Natural killer cell (primary cell): ENCODE results near the gene MAB21L2. TPM values are rescaled to one million over a fixed set of nuclear protein-coding genes. Genes with fewer than 3 reads are reported as not detected.
A peak's percentile ranks its signal among the peaks of the same experiment; 100 is the strongest.

Source experiments
- ATAC-seq, 3 donors: fragments of 150-1000 bp in 2 of 3; fragments of 200-7000 bp in 1 of 3; cut with Tn5 transposase; 1 replicate in 1 of 3; 2 replicates in 2 of 3; pipeline ENCODE4 v1.10.0; 2021; ENCODE audit warnings: mild to moderate bottlenecking in 2 of 3, moderate library complexity in 2 of 3
- DNase-seq, 2 donors: peaks; one replicate each; pipeline versions ENCODE4 v3.0.0 to v3.0.0-alpha.2; 2013 to 2021; ENCODE audit warnings: mixed read lengths in 1 of 2
- H3K27ac ChIP-seq: one replicate; pipeline ENCODE4 v1.5.1; 2013; ENCODE audit warnings: mild to moderate bottlenecking, low read length
- H3K27me3 ChIP-seq: one replicate; pipeline ENCODE4 v1.6.1; 2013; ENCODE audit warnings: low read length; ENCODE audit not compliant: control insufficient read depth, insufficient read depth
- H3K36me3 ChIP-seq: one replicate; pipeline ENCODE4 v1.6.1; 2013; ENCODE audit warnings: low read length; ENCODE audit not compliant: control insufficient read depth, insufficient read depth
- H3K4me1 ChIP-seq: one replicate; pipeline ENCODE4 v1.6.1; 2013; ENCODE audit warnings: low read length; ENCODE audit not compliant: control insufficient read depth, insufficient read depth
- H3K4me3 ChIP-seq: one replicate; pipeline ENCODE4 v1.5.1; 2013; ENCODE audit warnings: low read length
- H3K9me3 ChIP-seq: one replicate; pipeline ENCODE4 v1.6.1; 2013; ENCODE audit warnings: low read length; ENCODE audit not compliant: control insufficient read depth, insufficient read depth
- H3K27ac Mint-ChIP-seq, 2 donors: one replicate each; pipeline ENCODE4 v1.8.0; 2022; ENCODE audit warnings: mild to moderate bottlenecking in 2 of 2, mixed read lengths in 2 of 2, moderate library complexity in 1 of 2
- H3K27me3 Mint-ChIP-seq, 2 donors: one replicate each; pipeline ENCODE4 v1.8.0; 2022; ENCODE audit warnings: low read depth in 2 of 2, mixed read lengths in 2 of 2
- H3K36me3 Mint-ChIP-seq: one replicate; pipeline ENCODE4 v1.8.0; 2022; ENCODE audit warnings: mixed read lengths
- H3K4me1 Mint-ChIP-seq, 2 donors: one replicate each; pipeline ENCODE4 v1.8.0; 2022; ENCODE audit warnings: mixed read lengths in 2 of 2
- H3K4me3 Mint-ChIP-seq: one replicate; pipeline ENCODE4 v1.8.0; 2022; ENCODE audit warnings: mild to moderate bottlenecking, moderate library complexity, mixed read lengths
- H3K9me3 Mint-ChIP-seq, 2 donors: one replicate each; pipeline ENCODE4 v1.8.0; 2022; ENCODE audit warnings: mixed read lengths in 2 of 2
- WGBS: methylation state at CpG from one replicate; pipeline ENCODE4 v1.1.7; 2013; ENCODE audit warnings: missing lambda C conversion rate; ENCODE audit not compliant: insufficient coverage; 5-methylcytosine and 5-hydroxymethylcytosine counted together
- intact Hi-C: fragments of 100-400 bp; cut with micrococcal nuclease; formaldehyde crosslinking; loops from one replicate; pipeline ENCODE4 v1.14.2; 2022
- total RNA-seq, 4 donors: library from RNA; stranded (reverse); fragments of 120-200 nt in 1 of 4; gene quantifications; one replicate each; pipeline versions ENCODE4 v1.2.3 to v1.2.4, GENCODE V29; 2013 to 2022
- TF ChIP-seq, protein P1 (sequence below): fragments of 200-600 bp; IDR thresholded peaks from one replicate; pipeline ENCODE4 v1.8.0; 2022; ENCODE audit warnings: antibody characterized with exemption

The MAB21L2 gene
- total RNA-seq, 3 donors from 2014 or later (not counting 1 experiment from before 2014, with no cell fraction given) = not detected

DNA sequence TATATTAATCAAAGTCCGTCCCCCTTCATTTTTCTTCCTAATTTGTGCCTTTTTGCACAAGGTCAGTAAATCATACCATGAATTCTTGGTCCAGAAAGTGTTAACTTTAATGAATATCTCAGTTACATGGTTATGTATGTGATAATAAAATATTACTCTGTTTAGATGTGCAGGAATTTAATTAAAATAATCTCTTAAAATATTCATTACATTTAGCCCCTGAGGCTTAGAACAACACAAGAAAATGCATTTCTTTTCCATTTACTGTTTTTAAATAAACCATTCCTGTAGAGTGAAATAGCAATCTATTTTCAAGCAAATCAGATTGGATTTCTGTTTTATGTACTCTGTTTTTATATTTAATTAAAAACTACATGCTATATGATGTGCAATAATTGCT is 17.6 kb downstream of the MAB21L2 start:
- H3K36me3 ChIP-seq = peaks cover 10% of the 10 kb centered on the region

DNA sequence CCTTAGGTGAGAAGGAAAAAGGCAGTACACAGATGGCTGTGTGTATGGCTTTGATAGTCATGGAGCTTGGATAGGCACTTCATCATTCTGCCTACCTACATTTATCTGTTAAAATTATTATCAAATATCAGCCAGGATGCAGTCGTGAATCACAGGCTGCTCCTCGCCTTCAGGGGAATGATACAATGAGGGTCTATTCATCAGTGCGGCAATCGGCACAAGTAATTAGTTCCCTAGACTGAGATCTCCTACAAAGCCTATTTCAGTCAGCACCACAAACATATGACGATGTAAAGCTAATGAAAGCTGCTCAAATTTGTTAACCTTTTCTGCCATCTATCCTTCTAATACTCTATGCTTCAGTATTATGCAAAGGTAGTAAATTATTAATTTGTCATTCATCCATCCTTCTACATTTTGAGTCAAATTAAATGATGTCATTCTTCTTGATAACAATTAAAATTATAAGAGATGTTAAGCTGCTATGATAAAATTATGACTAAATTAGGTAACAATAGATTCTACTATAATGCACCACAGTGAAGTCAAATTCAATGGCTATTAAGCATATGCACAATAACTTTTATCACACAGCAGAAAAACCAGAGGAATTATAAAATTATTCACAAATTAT is 19.0 kb downstream of the MAB21L2 start:
- Mint-ChIP-seq H3K4me3 (no peak overlapping the region), H3K9me3 (no peaks in the 10 kb centered on the region), H3K27ac (no peak overlapping the region), H3K36me3 (peaks cover 7% of the 10 kb centered on the region), H3K27me3 (no peaks in the 10 kb centered on the region), H3K4me1 (no peaks in the 10 kb centered on the region)
- 96% methylated on average over 5 of the region's 5 CpGs for WGBS
- TF ChIP-seq, protein P1, sequence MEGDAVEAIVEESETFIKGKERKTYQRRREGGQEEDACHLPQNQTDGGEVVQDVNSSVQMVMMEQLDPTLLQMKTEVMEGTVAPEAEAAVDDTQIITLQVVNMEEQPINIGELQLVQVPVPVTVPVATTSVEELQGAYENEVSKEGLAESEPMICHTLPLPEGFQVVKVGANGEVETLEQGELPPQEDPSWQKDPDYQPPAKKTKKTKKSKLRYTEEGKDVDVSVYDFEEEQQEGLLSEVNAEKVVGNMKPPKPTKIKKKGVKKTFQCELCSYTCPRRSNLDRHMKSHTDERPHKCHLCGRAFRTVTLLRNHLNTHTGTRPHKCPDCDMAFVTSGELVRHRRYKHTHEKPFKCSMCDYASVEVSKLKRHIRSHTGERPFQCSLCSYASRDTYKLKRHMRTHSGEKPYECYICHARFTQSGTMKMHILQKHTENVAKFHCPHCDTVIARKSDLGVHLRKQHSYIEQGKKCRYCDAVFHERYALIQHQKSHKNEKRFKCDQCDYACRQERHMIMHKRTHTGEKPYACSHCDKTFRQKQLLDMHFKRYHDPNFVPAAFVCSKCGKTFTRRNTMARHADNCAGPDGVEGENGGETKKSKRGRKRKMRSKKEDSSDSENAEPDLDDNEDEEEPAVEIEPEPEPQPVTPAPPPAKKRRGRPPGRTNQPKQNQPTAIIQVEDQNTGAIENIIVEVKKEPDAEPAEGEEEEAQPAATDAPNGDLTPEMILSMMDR = no peak
- Histone ChIP-seq H3K9me3 (no peaks in the 10 kb centered on the region), H3K4me3 (no peak overlapping the region), H3K4me1 (no peaks in the 10 kb centered on the region), H3K36me3 (peaks cover 10% of the 10 kb centered on the region), H3K27me3 (no peaks in the 10 kb centered on the region), H3K27ac (no peak overlapping the region)
- DNase-seq (no peak), ATAC-seq (no peak)
- intact Hi-C loops = no loop called here

More for the DNA sequence above, 17.6 kb downstream of the MAB21L2 start:
- no peak overlapping the region for H3K4me3 Mint-ChIP-seq
- no peak overlapping the region for H3K27ac Mint-ChIP-seq
- TF ChIP-seq, protein P1 = no peak
- no peaks in the 10 kb centered on the region for H3K27me3 Mint-ChIP-seq
- no peaks in the 10 kb centered on the region for H3K4me1 Mint-ChIP-seq
- no peak overlapping the region for H3K4me3 ChIP-seq
- H3K27ac ChIP-seq = no peak overlapping the region
- ATAC-seq (no peak), DNase-seq (no peak)
- no CpG with 5 or more reads among the region's 1 CpG for WGBS
- H3K9me3 Mint-ChIP-seq = no peaks in the 10 kb centered on the region
- no peaks in the 10 kb centered on the region for H3K27me3 ChIP-seq
- no peaks in the 10 kb centered on the region for H3K9me3 ChIP-seq
- peaks cover 7% of the 10 kb centered on the region for H3K36me3 Mint-ChIP-seq
- H3K4me1 ChIP-seq = no peaks in the 10 kb centered on the region
- intact Hi-C loops = no loop called here

DNA sequence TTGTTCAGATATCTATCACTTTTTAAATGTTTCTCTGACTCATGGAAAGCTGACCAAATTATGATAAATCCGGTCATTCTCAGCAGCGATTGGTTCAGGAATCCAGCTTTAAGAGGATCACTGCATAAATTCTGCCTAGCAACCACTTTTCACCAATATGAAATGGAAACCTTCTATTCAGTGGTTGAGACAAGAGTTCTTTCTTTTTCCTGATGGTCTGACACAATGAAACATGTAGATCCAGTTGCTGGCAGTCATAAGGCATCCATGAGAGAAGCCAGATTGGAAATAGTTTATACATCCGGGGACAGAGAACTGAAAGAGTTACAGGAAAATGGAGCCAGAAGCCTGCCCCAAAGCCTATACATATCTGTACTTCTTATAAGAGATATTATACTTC is 27.2 kb downstream of the MAB21L2 start:
- Mint-ChIP-seq H3K27me3 (no peaks in the 10 kb centered on the region), H3K27ac (no peak overlapping the region), H3K4me1 (peaks cover 4 to 5% of the 10 kb centered on the region in 2 donors), H3K36me3 (no peaks in the 10 kb centered on the region), H3K9me3 (no peaks in the 10 kb centered on the region), H3K4me3 (no peak overlapping the region)
- no peaks in the 10 kb centered on the region for H3K9me3 ChIP-seq
- TF ChIP-seq, protein P1 = no peak
- H3K36me3 ChIP-seq = peaks cover 2% of the 10 kb centered on the region
- no peak for DNase-seq
- no peaks in the 10 kb centered on the region for H3K27me3 ChIP-seq
- no peaks in the 10 kb centered on the region for H3K4me1 ChIP-seq
- ATAC-seq = no peak
- H3K4me3 ChIP-seq = no peak overlapping the region
- intact Hi-C loops = no loop called here
- H3K27ac ChIP-seq = no peak overlapping the region
- WGBS = 92% methylated on average over 3 of the region's 3 CpGs

DNA sequence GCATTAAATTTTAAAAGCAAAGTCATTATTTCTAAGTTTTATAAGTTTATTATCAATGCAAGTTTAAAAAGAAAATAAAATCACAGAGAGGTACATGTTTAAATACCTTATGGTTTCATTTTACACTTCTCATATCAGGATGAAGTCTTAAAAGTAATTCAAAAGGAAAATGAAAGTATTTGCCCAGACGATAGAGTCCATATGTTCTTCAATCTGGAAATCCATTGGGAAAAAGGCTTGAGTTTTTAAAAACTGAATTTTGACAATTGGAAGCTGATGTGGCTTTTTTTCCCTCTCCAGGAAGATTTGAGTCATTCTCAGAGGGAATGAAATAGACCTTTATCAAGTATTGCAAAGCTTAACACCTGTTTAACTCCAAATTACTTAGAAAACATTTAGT is 37.1 kb downstream of the MAB21L2 start:
- Mint-ChIP-seq H3K36me3 (no peaks in the 10 kb centered on the region), H3K4me1 (peaks cover 8 to 12% of the 10 kb centered on the region in 2 donors), H3K27me3 (no peaks in the 10 kb centered on the region), H3K4me3 (peak overlapping the region; percentile 29), H3K9me3 (no peaks in the 10 kb centered on the region), H3K27ac (peak overlapping the region; percentile 35 to 58)
- TF ChIP-seq, protein P1 = no peak
- Histone ChIP-seq H3K4me3 (peak overlapping the region; percentile 5), H3K4me1 (no peaks in the 10 kb centered on the region), H3K27me3 (no peaks in the 10 kb centered on the region), H3K27ac (no peak overlapping the region), H3K36me3 (no peaks in the 10 kb centered on the region), H3K9me3 (no peaks in the 10 kb centered on the region)
- DNase-seq (no peak), ATAC-seq (no peak)
- intact Hi-C loops = no loop called here
- no CpG with 5 or more reads among the region's 1 CpG for WGBS
